Measurements from ENCODE around the gene SUFU. TPM values are rescaled to one million over a fixed set of nuclear protein-coding genes. Genes with fewer than 3 reads are reported as not detected.
A peak's percentile ranks its signal among the peaks of the same experiment; 100 is the strongest.

The SUFU gene
- total RNA-seq, 1 donor from 2014 or later = 29.4 TPM

DNA sequence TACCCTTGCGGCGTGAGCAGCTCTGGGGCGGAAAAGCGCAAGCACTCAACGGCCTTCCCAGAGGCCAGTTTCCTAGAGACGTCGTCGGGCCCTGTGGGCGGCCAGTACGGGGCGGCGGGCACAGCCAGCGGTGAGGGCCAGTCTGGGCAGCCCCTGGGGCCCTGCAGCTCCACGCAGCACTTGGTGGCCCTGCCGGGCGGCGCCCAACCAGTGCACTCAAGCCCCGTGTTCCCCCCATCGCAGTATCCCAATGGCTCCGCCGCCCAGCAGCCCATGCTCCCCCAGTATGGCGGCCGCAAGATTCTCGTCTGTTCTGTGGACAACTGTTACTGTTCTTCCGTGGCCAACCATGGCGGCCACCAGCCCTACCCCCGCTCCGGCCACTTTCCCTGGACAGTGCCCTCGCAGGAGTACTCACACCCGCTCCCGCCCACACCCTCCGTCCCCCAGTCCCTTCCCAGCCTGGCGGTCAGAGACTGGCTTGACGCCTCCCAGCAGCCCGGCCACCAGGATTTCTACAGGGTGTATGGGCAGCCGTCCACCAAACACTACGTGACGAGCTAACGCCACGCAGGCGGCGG lies 153.1 kb downstream of the SUFU start:
- Mint-ChIP-seq H3K36me3 (peaks cover 19% of the 10 kb centered on the region), H3K9me3 (no peaks in the 10 kb centered on the region), H3K4me1 (ENCODE audit: unreplicated experiment) (peaks cover 4% of the 10 kb centered on the region), H3K4me3 (no peak overlapping the region), H3K27me3 (no peaks in the 10 kb centered on the region), H3K27ac (peak overlapping the region; percentile 49)
- DNase-seq (ENCODE audit: extremely low spot score, unreplicated experiment) = no peak
- no peak for TF ChIP-seq CTCF (conservative IDR thresholded peaks at IDR 0.05)

- no peaks in the 10 kb centered on the region for H3K9me3 Mint-ChIP-seq
- no peaks in the 10 kb centered on the region for H3K27me3 Mint-ChIP-seq
- peaks cover 4% of the 10 kb centered on the region for H3K4me1 Mint-ChIP-seq (ENCODE audit: unreplicated experiment)
- TF ChIP-seq CTCF (conservative IDR thresholded peaks at IDR 0.05) = no peak
- H3K36me3 Mint-ChIP-seq = peaks cover 19% of the 10 kb centered on the region
- no peak for DNase-seq (ENCODE audit: extremely low spot score, unreplicated experiment)
- no peak overlapping the region for H3K4me3 Mint-ChIP-seq
- peak overlapping the region; percentile 49 for H3K27ac Mint-ChIP-seq
Measured at GRCh38 chr10:102657451-102657850, 153.7 kb downstream of the SUFU start.

DNA sequence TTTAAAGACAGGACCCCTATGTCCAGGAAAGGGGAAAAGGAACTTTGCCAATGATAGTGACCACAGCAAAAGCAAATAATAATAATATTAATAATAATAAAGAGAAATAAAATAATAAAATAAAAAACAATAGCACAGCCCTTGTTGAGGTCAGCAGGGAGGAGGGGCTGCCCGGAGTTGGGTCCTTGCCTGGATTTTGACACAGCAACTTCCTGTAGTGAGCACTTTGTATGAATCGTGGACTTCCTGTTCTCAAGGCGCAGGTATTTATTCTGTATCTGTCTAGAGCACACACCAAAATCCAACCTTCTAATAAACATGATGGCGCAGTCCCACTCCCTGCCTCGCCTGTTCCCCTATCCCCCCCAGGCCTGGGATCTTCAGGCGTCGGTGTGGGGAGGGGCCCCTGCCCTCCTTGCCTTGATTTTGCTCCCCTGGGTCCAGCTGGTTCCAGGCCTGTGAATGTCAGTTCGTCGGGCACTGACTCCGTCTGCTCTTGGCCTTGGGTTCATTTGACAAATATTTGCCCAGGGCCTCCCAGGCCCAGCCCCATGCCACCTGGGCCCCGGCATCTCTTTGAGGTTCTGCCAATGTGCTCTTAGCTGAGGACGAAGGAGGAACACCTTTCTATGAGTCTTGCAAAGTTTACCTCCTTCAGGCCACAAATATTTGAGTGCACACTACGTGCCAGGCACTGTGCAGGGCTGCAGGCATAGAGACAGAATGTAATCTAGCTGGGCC lies 154.4 kb downstream of the SUFU start:
- DNase-seq (ENCODE audit: extremely low spot score, unreplicated experiment) = no peak
- H3K9me3 Mint-ChIP-seq = no peaks in the 10 kb centered on the region
- H3K27me3 Mint-ChIP-seq = no peaks in the 10 kb centered on the region
- H3K4me3 Mint-ChIP-seq = no peak overlapping the region
- no peak overlapping the region for H3K27ac Mint-ChIP-seq
- H3K4me1 Mint-ChIP-seq (ENCODE audit: unreplicated experiment) = peaks cover 3% of the 10 kb centered on the region
- TF ChIP-seq CTCF (conservative IDR thresholded peaks at IDR 0.05) = no peak
- peaks cover 17% of the 10 kb centered on the region for H3K36me3 Mint-ChIP-seq

DNA sequence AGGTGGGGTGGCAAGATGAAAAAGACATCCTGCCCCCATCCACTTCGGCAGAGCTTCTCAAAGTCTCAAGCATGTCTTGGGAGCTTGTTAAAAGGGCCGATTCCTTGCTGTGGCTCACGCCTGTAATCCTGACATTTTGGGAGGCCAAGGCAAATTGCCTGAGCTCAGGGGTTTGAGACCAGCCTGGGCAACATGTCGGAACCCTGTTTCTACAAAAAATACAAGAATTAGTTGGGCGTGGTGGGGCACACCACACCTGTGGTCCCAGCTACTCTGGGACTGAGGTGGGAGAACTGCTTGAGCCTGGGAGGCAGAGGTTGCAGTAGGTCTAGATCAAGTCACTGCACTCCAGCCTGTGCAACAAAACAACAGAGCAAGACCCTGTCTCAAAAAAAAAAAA lies 155.0 kb downstream of the SUFU start:
- H3K27me3 Mint-ChIP-seq = no peaks in the 10 kb centered on the region
- DNase-seq (ENCODE audit: extremely low spot score, unreplicated experiment) = no peak
- TF ChIP-seq CTCF (conservative IDR thresholded peaks at IDR 0.05) = no peak
- no peaks in the 10 kb centered on the region for H3K4me1 Mint-ChIP-seq (ENCODE audit: unreplicated experiment)
- H3K36me3 Mint-ChIP-seq = peaks cover 11% of the 10 kb centered on the region
- H3K4me3 Mint-ChIP-seq = no peak overlapping the region
- H3K27ac Mint-ChIP-seq = no peak overlapping the region
- no peaks in the 10 kb centered on the region for H3K9me3 Mint-ChIP-seq

- no peak for DNase-seq (ENCODE audit: extremely low spot score, unreplicated experiment)
- no peak for TF ChIP-seq CTCF (conservative IDR thresholded peaks at IDR 0.05)
- H3K27ac Mint-ChIP-seq = no peak overlapping the region
- H3K9me3 Mint-ChIP-seq = no peaks in the 10 kb centered on the region
- no peak overlapping the region for H3K4me3 Mint-ChIP-seq
- H3K27me3 Mint-ChIP-seq = no peaks in the 10 kb centered on the region
- no peaks in the 10 kb centered on the region for H3K4me1 Mint-ChIP-seq (ENCODE audit: unreplicated experiment)
- peaks cover 6% of the 10 kb centered on the region for H3K36me3 Mint-ChIP-seq
Measured at GRCh38 chr10:102660888-102661657, 157.3 kb downstream of the SUFU start.

All from type B pancreatic cell (in vitro differentiated cells).